NB4 (cell line): ENCODE data around the gene TMEM125.

Source experiments
- POLR2A ChIP-seq: IDR thresholded peaks from 2 replicates; pipeline ENCODE4 v1.6.1; 2011; ENCODE audit warnings: mild to moderate bottlenecking; ENCODE audit not compliant: insufficient read length; ENCODE audit errors: extremely low read depth
- TF ChIP-seq, protein P1 (sequence below): IDR thresholded peaks from one replicate; pipeline ENCODE4 v1.5.1; 2012; ENCODE audit warnings: low read depth, low read length

- TF ChIP-seq, protein P1, sequence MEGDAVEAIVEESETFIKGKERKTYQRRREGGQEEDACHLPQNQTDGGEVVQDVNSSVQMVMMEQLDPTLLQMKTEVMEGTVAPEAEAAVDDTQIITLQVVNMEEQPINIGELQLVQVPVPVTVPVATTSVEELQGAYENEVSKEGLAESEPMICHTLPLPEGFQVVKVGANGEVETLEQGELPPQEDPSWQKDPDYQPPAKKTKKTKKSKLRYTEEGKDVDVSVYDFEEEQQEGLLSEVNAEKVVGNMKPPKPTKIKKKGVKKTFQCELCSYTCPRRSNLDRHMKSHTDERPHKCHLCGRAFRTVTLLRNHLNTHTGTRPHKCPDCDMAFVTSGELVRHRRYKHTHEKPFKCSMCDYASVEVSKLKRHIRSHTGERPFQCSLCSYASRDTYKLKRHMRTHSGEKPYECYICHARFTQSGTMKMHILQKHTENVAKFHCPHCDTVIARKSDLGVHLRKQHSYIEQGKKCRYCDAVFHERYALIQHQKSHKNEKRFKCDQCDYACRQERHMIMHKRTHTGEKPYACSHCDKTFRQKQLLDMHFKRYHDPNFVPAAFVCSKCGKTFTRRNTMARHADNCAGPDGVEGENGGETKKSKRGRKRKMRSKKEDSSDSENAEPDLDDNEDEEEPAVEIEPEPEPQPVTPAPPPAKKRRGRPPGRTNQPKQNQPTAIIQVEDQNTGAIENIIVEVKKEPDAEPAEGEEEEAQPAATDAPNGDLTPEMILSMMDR, result no peak
- TF ChIP-seq POLR2A, result no peak
These were observed 33.9 kb downstream of the TMEM125 start for GRCh38 chr1:43303471-43304313.
